Left lobe of liver (tissue), 2 donors: ENCODE data around the gene KDM6A. TPM values are rescaled to one million over a fixed set of nuclear protein-coding genes. Genes with fewer than 3 reads are reported as not detected.
"Not testable (repeated sequence)": the region's sequence is repeated elsewhere in the genome, so short reads cannot be mapped to it uniquely, and the experiment has no call there.

ENCODE experiments used
- ATAC-seq: fragments of 200-7000 bp; cut with Tn5 transposase; one replicate; pipeline ENCODE4 v1.9.1; 2020; ENCODE audit warnings: mild to moderate bottlenecking, moderate library complexity
- DNase-seq: peaks from one replicate; pipeline ENCODE4 v3.0.0-alpha.2; 2020; ENCODE audit warnings: low spot score
- total RNA-seq: library from RNA; stranded (reverse); gene quantifications from one replicate; pipeline ENCODE4 v1.2.1, GENCODE V29; 2021
- donor health status: DM: no; HTN: no; CAD: no; lungs with moderate emphysema.
- donor health status: DM: no; HTN: yes; CAD: no.

Gene KDM6A
- total RNA-seq, 1 donor from 2014 or later, result 8.4 TPM

DNA sequence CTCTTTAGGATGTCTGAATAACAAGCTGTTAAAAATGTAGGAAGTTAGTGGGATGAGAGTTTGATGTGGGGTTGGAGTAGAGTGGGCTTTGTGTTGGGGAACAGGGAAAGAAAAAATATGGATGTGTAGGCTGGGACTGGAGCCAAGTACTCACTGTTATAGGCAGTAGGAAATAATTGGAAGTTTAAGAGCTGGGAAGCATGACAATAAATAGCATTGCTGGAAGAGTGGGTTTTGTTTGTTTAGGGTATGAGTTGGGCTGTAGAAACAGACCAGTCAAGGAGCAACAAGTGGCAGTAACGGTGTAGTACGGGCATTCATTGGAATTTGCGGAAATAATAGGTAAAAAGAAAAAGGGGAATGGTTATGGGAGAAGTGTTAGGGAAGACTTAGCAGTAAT is 81.6 kb downstream of the KDM6A start:
- ATAC-seq, result no peak

DNA sequence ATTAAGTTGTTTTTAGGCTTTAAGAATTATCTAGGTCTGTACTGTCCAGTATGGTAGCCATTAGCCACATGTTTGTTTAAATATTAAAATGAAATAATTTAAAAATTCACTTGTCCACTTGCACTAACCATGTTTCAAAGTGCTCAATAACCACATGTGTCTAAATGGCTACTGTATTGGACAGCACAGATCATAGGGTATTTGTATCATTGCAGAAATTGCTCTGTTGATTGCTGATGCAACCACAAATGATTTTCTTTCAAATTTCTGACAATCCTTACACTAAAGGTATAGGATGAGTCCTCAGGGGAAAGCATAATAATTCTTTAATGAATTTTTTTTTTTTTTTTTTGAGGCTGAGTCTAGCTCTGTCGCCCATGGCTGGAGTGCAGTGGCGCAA is 84.9 kb downstream of the KDM6A start:
- no peak for DNase-seq
- no peak for ATAC-seq

More for the DNA sequence above, 81.6 kb downstream of the KDM6A start:
- no peak for DNase-seq

DNA sequence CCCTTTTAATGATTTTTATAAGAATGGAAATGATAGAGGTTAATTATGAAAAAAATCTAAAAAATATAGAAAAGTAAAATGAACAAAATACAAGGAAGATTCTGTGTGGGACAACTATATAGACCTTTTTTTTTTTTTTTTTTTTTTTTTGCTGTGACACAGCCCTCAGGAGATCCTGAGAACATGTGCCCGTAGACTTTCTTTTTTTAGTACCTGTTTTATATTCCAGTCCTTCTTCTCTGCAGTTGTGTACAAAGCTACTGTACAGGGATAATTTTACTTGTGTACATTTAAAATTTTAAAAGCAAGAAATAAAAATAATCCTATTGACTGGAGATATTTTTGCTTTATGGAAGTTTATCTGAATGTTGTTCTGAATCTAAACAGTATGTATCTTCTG is 85.5 kb downstream of the KDM6A start:
- no peak for ATAC-seq
- DNase-seq, result no peak

DNA sequence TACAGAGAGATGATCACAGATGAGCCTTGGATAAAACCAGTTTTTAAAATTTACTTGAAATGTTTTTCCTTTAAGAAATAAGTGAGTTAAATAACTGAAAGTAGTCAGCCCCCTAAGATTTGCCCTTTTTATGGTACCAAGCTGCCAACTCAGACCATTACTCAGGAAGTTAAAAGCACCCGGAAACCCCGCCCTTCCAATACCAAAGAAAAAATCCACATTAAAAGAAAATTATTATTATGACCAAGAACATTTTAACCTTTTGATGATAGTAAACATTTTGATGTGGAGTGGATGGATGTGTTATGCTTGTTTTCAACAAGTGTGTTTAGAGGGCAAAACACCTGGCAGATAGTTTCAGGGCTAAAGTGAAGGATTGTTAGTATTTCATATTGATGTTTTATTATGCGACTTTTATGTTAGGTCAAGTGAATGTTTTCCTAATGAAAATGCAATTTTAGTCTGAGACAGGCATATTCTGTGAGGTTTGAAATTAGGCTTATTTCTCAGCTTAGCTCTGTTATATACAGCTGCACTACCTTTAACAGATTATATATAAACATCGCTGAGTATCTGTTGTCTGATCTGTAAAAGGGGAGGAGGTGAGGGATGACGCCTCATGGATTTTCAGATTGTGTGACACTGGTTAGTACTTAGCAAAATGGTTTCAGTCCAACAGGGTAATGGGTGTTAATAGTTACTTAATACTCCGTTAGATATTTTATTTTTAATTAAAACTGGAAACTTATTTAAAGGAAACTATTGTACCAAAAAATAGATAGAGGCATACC is 89.0 kb downstream of the KDM6A start:
- DNase-seq (no peak), ATAC-seq (no peak)

DNA sequence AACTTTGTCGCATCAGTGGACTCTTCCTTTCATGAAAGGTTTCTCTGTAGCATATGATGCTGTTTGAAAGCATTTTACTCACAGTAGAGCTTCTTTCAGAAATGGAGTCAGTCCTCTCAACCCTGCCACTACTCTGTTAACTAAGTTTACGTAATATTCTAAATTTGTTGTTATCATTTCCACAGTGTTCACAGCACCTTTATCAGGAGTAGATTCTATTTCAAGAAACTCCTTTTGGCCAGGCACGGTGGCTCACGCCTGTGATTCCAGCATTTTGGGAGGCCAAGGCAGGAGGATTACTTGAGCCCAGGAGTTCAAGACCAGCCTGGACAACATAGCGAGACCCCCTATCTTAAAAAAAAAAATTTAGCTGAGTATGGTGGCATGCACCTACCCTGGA is 90.0 kb downstream of the KDM6A start:
- ATAC-seq, result no peak
- no peak for DNase-seq

DNA sequence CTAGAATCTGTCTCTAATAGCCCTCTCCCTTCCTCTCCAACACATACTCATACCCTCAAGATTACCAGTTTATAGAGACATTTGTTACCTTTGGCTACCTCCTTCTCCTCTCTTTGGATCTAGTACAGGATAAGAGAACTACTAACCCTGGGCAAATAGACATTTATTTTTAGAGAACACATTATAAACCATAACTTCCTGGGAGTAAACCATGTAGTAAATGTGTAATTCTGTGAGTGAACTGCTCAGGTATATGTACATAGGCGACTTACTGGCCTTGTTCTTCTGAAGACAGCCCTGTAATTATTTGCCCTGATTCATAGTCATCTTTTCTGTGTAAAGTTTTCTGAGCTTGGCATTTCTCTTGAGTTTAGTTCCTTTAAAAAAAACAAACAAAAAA is 94.2 kb downstream of the KDM6A start:
- ATAC-seq, result no peak
- no peak for DNase-seq

DNA sequence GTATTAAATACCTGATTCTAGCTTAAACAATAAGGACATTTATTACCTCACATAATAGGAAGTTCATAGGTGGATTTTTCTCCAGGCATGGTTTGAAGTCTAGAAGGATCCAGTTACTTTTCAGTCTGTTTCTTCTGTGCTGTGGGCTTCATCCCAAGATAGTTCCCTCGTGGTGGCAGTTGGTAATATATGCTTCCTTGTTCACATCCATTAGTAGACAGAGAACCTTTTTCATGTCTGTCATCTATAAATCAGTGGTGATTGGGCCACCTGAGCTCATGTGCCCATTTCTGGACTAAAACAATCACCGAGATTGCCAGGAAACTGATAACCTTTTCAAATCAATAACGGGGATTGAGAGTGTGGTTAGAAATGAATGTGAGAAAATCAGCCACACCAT is 97.7 kb downstream of the KDM6A start:
- DNase-seq (no peak), ATAC-seq (no peak)

DNA sequence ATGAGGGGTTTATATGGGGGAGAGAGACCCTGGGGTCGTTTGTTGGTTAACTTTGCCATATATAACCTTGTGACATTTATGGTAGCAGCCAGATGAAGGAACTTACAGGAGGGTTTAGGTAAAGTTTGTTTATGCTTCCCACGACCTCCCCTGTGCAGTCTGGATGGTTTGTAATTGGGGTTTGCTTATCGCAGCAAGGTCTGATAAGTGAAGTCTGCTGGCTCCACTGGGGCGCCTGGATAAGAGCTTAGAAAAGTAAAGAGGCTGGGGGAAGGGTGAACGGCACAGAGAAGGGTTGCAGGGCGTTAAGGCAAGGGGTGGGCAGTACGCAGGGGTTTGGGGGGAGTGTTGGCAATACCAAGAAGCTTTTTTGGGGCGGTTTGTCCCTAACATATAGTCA is 98.7 kb downstream of the KDM6A start:
- DNase-seq, result no peak
- ATAC-seq, result no peak

DNA sequence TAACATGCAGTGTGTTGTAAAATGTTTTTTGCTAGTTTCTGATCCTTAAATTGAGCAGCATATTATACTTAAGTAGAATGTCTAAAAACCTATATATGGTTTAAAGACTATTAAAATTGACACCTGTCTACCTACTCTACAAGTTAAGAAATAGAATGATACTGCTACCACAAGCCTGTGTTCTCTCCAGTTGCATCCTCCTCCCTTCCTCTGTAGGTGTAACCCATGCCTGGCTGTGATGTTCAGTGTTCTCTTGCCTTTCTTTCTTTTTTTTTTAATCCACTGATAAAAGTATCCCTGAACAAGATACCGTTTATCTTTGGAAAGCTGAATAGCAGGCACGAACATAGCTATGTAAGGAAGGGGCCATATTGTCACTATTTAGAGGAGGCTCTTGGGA is 99.1 kb downstream of the KDM6A start:
- ATAC-seq, result no peak
- no peak for DNase-seq

DNA sequence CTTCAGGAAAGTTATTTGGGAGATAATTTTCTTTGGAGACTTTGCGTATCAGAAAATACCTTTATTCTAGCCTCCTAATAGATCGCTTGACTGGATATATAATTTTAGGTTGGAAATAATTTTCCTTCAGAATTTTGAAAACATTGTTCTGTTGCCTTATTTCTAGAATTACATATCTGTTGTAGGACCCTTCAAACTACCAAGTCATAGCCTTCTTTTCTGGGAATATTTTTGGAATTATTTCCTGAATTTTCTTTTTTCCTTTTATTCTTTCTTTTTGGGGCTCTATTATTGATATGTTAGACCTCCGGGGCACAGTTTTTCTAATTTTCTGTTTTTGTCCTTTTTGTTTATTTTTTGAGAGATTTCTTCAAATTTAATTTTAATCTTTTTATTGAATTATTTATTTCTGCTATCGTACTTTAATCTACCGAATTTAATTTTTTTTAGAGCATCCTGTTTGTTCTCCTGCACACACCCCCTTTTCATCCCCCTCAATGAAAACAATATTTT is 100.5 kb downstream of the KDM6A start:
- ATAC-seq (no peak), DNase-seq (no peak)

DNA sequence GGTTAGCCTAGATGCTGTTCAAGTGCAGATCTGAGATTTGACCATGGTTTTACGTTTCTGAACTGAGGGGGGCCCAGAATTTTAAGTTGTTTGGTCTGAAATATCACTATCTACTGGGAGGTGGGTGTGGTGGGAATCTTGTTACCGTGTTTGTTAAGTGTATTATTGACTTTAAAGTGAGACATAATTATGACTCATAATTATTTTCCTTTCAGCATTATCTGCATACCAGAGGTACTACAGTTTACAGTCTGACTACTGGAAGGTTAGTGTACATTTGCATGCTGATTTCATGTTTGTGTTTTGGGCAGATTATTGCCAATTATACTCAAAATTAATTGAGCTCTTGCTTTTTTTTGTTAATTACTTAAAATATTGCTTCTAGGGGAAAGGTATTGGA is 101.5 kb downstream of the KDM6A start:
- DNase-seq, result no peak
- no peak for ATAC-seq

DNA sequence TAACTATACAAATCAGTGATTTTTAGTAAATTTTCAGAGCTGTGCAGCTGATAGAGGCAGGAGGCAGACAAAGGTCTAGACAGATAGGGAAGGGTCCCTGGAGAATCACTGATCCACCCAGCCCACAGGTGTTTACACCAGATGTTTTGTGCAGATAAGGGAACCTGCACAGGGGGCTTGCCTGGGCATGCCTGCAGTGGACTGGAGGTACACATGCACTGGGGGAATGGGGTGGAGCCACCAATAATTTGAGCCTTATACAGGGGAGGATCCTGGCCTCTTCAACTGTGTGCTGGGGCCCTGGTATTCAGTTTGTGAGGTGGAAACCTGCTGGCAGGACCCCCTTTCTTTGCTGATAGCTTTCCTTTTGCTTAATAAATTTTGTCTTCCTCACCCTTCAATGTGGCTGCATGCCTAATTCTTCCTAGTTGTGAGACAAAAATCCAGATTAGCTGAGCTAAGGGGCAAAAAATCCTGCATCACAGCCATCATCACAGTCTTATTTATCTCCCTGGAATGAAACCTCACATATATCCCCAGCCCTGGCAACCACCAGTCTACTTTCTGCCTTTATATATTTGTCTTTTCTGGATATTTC is 102.8 kb downstream of the KDM6A start:
- DNase-seq (no peak), ATAC-seq (no peak)

DNA sequence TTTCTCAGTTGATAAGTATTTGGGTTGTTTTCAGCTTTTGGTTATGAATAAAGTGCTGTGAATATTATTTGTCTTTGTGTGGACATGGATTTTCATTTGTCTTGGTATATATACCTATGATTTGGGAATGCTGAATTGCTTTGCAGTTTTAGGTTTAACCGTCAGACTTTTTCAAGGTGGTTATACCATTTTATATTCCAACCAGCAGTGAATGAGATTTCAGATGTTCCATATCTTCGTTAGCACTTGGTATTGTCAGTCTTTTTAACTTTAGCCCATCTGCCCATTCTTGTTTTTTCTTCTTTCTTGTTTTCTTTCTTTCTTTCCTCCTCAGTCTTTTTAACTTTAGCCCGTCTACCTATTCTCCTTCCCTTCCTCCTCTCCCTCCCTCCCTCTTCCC is 106.0 kb downstream of the KDM6A start:
- DNase-seq, result no peak
- no peak for ATAC-seq

DNA sequence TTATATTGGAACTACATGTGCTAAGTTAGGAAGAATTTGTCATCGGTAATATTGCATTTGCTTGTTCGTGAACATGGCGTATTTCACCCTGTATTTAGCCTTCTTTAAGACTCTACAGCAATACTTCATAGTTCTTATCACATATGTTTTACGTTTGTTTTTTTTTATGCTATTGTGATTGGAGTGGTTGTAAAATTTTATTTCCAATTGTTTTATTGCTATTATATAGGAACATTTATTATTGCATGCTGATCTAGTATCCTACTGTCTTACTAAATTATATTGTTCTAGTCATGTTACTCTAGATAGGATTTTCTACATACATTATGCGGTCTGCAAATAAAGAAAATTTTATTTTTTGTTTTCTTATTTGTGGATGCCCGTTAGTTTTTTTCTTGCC is 107.4 kb downstream of the KDM6A start:
- DNase-seq (no peak), ATAC-seq (no peak)

DNA sequence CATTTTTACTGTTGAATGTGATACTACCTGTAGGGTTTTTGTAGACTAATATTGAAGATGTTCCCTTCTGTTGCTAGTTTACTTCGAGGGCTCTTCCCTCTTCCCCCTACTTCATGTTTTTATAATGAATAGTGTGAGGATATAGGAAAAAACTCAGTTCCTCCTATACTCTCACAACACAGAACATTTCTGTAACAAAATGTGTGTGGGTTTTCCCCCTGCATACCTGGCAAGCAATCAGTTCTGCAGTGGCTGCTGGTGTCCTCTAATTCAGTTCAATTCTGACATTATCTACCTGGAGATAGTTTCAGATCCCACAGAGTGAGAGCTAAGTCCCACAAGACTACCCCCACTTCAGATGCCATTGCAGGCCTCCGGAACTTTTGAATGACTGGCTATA is 107.9 kb downstream of the KDM6A start:
- DNase-seq (no peak), ATAC-seq (no peak)

DNA sequence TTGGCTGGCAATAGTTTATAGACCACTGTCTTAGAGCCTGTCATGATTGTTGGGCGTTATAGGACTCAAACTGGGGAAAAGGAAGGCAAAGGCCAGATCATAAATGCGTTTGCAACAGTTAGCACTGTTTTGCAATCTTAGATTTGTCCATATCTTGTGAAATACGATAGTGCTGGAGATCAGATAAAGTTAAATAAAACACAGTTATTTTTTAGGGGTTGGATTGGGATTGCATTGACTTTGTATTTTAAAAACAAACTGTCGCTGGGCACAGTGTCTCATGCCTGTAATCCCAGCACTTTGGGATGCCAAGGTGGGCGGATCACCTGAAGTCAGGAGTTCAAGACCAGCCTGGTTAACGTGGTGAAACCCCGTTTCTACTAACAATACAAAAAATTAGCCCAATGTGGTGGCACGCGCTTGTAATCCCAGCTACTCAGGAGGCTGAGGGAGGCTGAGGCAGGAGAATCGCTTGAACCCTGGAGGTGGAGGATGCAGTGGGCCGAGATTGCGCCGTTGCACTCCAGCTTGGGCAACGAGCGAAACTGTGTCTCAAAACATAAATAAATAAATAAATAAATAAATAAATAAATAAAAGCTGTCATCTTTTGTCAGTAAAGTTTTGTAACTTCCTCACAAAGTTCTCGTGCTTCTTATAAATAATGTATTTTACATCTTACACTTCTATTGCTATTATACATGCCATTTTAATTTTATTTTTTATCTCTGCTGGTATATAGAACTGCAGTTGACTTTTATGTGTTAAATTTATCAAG is 117.2 kb downstream of the KDM6A start:
- peak; percentile 84 for ATAC-seq
- DNase-seq, result peak; percentile 51

DNA sequence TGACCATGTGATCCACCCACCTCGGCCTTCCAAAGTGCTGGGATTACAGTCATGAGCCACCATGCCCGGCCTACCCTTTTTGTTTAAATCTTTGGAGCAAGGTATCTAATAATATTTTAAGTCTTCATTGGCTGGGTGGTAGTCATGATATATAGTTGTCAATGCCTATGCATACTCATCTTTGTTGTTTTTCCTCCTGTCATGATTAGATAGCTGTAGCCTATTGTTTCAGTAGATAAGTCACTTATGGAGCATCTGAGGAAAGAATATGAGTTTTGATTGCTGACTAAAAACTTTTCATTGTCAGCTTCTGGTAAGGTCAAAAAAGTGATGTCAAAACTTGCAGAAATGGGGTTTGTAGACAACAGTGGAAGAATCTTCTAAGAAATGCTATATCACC is 119.8 kb downstream of the KDM6A start:
- no peak for DNase-seq
- ATAC-seq, result no peak

DNA sequence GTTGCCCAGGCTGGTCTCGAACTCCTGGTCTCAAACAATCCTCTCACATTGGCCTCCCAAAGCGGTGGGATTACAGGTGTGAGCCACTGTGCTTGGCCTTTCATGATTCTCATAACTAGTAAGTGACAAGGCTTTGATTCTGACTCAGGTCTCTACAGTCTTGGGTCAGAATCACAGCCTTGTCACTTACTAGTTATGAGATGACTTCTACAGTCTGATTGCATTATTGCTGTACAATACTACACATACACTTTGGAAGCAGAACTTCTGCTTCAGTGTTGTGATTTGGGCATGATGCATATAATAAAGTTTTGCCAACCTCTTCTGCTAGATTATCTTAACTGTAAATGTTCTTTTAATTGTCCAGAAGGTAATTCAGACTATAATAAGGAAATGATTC is 123.3 kb downstream of the KDM6A start:
- ATAC-seq (no peak), DNase-seq (no peak)

DNA sequence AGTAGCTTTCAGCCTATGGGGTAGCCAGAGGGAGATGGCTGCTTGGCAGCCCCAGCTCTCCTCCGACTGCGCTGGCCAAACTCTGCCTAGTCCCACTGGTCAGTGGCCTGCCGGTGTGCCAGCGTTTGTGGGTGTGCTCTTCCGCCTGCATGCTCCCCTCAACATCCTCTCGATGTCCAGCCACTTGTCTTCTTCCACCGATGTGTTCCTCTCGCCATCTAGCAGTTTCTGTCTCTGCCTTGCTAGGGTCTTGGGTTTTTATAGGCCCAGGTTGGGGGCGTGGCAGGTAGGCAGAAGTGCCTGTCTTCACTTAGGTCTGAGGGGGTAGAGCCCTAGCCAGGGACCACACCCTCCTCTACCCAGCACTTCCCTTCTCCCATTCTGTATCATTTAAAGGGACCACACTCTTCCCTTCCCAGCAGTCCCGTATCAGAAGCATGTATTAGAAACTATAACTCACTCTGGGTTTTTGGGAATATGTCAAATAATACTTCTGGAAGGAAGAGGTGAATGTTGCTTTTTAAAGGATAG is 124.4 kb downstream of the KDM6A start:
- no peak for DNase-seq
- peak; percentile 39 for ATAC-seq

DNA sequence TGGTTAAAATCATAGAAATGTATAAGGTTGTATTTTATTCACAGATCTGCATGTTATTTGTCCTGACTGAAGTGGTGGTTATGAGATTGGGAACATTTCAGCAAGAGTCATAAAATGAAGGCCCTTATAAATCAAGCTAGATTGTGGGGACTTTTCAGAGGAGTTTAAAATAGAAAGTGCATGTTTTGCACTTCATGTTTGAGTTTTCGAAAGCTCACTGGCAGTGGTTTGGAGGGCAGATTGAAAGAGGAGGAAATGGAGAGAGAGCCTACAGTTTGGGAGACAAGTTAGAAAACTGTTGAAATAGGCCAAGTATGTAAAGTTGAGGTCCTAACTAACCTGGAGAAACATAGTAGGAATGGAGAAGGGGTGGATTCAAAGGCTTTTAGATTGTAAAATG is 124.9 kb downstream of the KDM6A start:
- no peak for DNase-seq
- peak; percentile 49 for ATAC-seq

DNA sequence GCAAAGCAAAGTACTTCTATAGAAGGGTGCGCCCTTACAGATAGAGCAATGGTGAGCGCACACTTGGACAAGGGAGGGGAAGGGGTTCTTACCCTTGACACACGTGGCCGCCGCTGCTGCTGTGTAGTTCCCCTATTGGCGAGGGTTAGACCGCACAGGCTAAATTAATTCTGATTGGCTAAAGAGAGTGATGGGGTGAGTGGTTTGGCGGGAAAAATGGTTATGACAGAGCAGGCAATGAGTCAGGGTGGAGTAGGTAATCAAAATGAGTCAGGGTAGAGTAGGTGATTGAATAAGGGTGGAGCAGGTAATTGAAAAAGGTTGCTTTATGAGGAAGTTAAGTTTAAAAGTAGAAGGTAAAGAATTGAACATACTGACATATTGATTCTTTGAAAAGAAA is 126.2 kb downstream of the KDM6A start:
- DNase-seq, ATAC-seq: not testable (repeated sequence)

DNA sequence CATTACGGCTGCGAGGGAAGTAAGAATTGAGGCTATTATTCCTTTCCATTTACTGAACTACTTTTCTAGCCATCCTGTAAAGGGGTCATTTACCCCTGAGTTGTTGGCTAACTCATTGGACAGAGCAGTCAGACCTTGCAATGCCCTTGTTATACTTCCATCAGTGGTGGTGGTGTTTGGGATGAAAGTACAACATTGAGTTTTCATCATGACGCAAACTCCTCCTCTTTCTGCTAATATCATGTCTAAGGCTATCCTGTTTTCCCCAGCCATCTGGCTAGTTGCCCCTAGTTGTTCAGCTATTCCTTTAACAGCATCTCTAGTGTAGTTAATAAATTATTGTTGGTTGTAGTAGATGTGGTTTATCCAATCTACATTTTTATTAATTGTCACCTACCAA is 126.9 kb downstream of the KDM6A start:
- peak; percentile 41 for ATAC-seq

More for the DNA sequence above, 126.9 kb downstream of the KDM6A start:
- DNase-seq, result peak; percentile 57
